Astrocyte (in vitro differentiated cells and primary cell): ENCODE results near the gene KLHL30.

ENCODE experiments used
- CTCF ChIP-seq: IDR thresholded peaks from 2 replicates; pipeline ENCODE4 v1.5.1; 2011; ENCODE audit warnings: low read depth, mild to moderate bottlenecking, inconsistent platforms, low read length, moderate library complexity; ENCODE audit not compliant: insufficient read depth
- EZH2 ChIP-seq: IDR thresholded peaks from 2 replicates; pipeline ENCODE4 v1.6.1; 2012; ENCODE audit warnings: mild to moderate bottlenecking, low read length, inconsistent platforms; ENCODE audit not compliant: insufficient read depth

- no peak for TF ChIP-seq CTCF
- TF ChIP-seq EZH2 = no peak
These were observed 16.7 kb downstream of the KLHL30 start for GRCh38 chr2:238155051-238155760.
